Testis (tissue), 3 donors: Measurements from ENCODE around the gene ARL4A. TPM values are rescaled to one million over a fixed set of nuclear protein-coding genes. Genes with fewer than 3 reads are reported as not detected.
"Not testable (repeated sequence)": the region's sequence is repeated elsewhere in the genome, so short reads cannot be mapped to it uniquely, and the experiment has no call there.

Source experiments
- DNase-seq: peaks from one replicate; pipeline ENCODE4 v3.0.0-alpha.2; 2019
- H3K27ac ChIP-seq, 2 donors: fragments of 200-600 bp; sonication (generic); one replicate each; pipeline ENCODE4 v1.5.1; 2019
- H3K27me3 ChIP-seq: fragments of 200-600 bp; sonication (generic); one replicate; pipeline ENCODE4 v1.5.1; 2019
- H3K36me3 ChIP-seq: fragments of 200-600 bp; sonication (generic); one replicate; pipeline ENCODE4 v1.5.1; 2017; ENCODE audit warnings: low read depth; ENCODE audit errors: missing control alignments
- H3K4me1 ChIP-seq: fragments of 200-600 bp; sonication (generic); one replicate; pipeline ENCODE4 v1.5.1; 2019
- H3K4me3 ChIP-seq, 2 donors: fragments of 200-600 bp; sonication (generic); one replicate each; pipeline ENCODE4 v1.5.1; 2017 to 2019
- H3K9me3 ChIP-seq: fragments of 200-600 bp; sonication (generic); one replicate; pipeline ENCODE4 v1.5.1; 2017
- CTCF ChIP-seq, 3 experiments: fragments of 450-650 bp in 2 of 3; fragments of 200-600 bp in 1 of 3; sonication (generic) in 1 of 3; IDR thresholded peaks; one replicate each; pipeline ENCODE4 v1.5.1; 2016 to 2019; ENCODE audit warnings: antibody characterized with exemption in 3 of 3, mild to moderate bottlenecking in 2 of 3, moderate library complexity in 1 of 3
- POLR2A ChIP-seq: fragments of 450-650 bp; IDR thresholded peaks from one replicate; pipeline ENCODE4 v1.6.1; 2017; ENCODE audit warnings: antibody characterized with exemption, mild to moderate bottlenecking, moderate library complexity
- WGBS, 2 donors: methylation state at CpG; one replicate each; pipeline ENCODE4 v1.1.5; 2018; 5-methylcytosine and 5-hydroxymethylcytosine counted together
- intact Hi-C: fragments of 100-400 bp; cut with DNase I; formaldehyde crosslinking; loops from one replicate; pipeline ENCODE4 v1.15.1; 2023; ENCODE audit warnings: low total_unique reads
- polyA plus RNA-seq: library from polyadenylated mRNA; stranded (reverse); fragments of 350-450 nt; fragmentation: Illumina TruSeq; extraction: RNeasy Lipid Tissue Mini Kit (QIAGEN cat#74804); gene quantifications from one replicate; pipeline ENCODE4 v1.2.3, GENCODE V29; 2014; ENCODE audit warnings: low read depth, low replicate concordance; ENCODE audit not compliant: insufficient read depth
- total RNA-seq, 2 donors: library from RNA; depleted of rRNA; stranded (reverse); fragments of >200 nt; gene quantifications; one replicate each; pipeline ENCODE4 v1.2.3, GENCODE V29; 2016

ARL4A gene
- total and polyA plus RNA-seq, 3 donors from 2014 or later = 60.8 to 344 (median 153) TPM

GRCh38 chr7:12661581-12661980 is 25.9 kb upstream of the ARL4A start:
- DNase-seq = no peak
- Histone ChIP-seq H3K27me3 (no peaks in the 10 kb centered on the region), H3K9me3 (no peaks in the 10 kb centered on the region), H3K4me1 (no peaks in the 10 kb centered on the region), H3K36me3 (no peaks in the 10 kb centered on the region), H3K27ac (no peak overlapping the region), H3K4me3 (no peak overlapping the region)
- intact Hi-C loops = no loop called here
- TF ChIP-seq CTCF (IDR thresholded peaks at IDR 0.05) (no peak), POLR2A (no peak)
- 83 to 89% methylated on average over 6 of the region's 6 CpGs for WGBS, 2 donors

DNA sequence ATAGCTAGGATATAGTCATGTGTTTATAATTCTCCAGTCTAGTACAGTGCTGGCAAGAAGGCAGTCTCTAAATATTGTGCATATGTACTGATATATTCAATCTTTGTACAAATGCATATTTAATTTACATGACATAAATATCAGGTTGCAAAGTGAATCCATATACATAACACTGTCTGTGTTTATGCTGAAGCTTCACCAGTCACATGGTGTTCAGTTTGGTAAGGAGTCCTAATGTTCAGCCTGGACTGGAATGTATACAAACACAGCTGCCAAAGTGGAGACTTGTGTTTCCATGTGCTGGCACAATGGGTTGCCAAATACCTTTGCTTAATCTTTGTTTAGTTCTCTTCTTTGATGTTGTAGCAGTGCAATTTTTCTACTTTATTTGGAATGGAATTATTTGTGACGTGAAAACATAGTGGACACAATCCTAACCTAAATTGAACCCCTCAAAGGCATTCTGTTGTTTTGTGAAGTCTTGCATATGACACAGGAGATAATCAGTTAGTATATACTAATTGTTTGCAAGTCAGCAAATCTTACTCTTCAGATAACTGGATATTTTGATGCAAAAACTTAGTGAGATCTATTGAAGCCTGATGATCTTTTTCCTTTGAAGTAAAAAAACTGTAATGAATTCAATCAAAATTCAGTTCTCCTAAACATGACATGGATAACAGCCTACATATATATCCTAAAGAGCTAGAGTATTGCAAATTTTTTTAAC is 17.3 kb upstream of the ARL4A start:
- no peak overlapping the region for H3K27ac ChIP-seq
- no peak for DNase-seq
- TF ChIP-seq CTCF (IDR thresholded peaks at IDR 0.05) = no peak
- TF ChIP-seq POLR2A = no peak
- no peak overlapping the region for H3K4me3 ChIP-seq
- no peaks in the 10 kb centered on the region for H3K36me3 ChIP-seq
- no peaks in the 10 kb centered on the region for H3K27me3 ChIP-seq
- intact Hi-C loops = no loop called here
- WGBS, 2 donors = 58 to 73% methylated on average over 1 of the region's 1 CpG
- no peaks in the 10 kb centered on the region for H3K4me1 ChIP-seq
- H3K9me3 ChIP-seq = no peaks in the 10 kb centered on the region

DNA sequence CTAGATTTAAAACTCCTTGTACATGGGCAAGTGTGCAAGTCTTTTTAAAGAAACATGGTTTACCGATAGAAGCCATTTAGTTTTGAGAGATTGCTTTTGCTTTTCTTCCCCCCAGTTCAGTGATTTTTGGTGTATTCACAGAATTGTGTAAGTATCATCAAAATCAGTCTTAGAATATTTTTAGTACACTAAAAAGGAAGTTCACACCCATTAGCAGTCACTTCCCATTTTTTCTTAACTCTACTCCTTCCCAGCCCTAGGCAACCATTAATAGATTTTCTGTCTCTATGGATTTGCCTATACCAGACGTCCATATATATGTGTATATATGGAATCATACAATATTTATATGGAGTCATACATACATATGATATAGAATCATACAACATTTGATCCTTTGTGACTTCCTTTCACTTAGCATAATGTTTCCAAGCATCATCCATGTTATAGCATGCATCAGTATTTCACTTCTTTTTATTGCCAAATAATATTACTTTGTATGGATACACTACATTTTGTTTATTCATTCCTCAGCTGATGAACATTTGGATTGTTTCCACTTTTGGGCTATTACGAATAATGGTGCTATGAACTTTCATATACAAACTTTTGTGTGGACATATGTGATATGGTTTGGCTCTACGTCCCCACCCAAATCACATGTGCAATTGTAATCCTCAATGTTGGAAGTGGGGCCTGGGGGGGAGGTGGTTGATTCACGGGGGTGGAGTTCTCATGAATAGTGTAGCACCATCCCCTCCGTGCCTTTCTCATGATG is 16.5 kb upstream of the ARL4A start:
- Histone ChIP-seq H3K4me1 (no peaks in the 10 kb centered on the region), H3K36me3 (no peaks in the 10 kb centered on the region), H3K9me3 (no peaks in the 10 kb centered on the region), H3K27me3 (no peaks in the 10 kb centered on the region), H3K27ac (no peak overlapping the region), H3K4me3 (no peak overlapping the region)
- no peak for TF ChIP-seq POLR2A
- TF ChIP-seq CTCF (IDR thresholded peaks at IDR 0.05) = no peak
- DNase-seq = no peak
- 83 to 86% methylated on average over 6 of the region's 6 CpGs for WGBS, 2 donors
- intact Hi-C loops = no loop called here

DNA sequence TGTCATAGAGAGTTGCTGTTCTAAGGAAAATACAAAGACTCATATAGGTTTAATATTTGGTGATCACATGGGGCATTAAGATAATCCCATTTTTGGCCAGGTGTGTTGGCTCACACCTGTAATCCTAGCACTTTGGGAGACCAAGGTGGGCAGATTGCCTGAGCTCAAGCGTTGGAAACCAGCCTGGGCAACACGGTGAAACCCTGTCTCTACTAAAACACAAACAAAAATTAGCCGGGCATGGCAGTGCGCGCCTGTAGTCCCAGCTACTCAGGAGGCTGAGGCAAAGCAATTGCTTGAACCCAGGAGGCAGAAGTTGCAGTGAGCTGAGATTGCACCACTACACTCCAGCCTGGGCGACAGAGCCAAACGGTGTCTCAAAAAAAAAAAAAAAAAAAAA is 14.0 kb upstream of the ARL4A start:
- H3K36me3 ChIP-seq, intact Hi-C loops, H3K4me3 ChIP-seq, H3K27me3 ChIP-seq, H3K27ac ChIP-seq, H3K9me3 ChIP-seq, DNase-seq, H3K4me1 ChIP-seq: not testable (repeated sequence)
- WGBS, 2 donors = 88 to 91% methylated on average over 7 of the region's 7 CpGs

GRCh38 chr7:12674053-12674452 is 13.4 kb upstream of the ARL4A start:
- Histone ChIP-seq H3K9me3 (no peaks in the 10 kb centered on the region), H3K27me3 (no peaks in the 10 kb centered on the region), H3K27ac (no peak overlapping the region), H3K4me3 (no peak overlapping the region), H3K36me3 (no peaks in the 10 kb centered on the region), H3K4me1 (no peaks in the 10 kb centered on the region)
- intact Hi-C loops = no loop called here
- TF ChIP-seq CTCF (IDR thresholded peaks at IDR 0.05) (no peak), POLR2A (no peak)
- 92 to 96% methylated on average over 2 of the region's 2 CpGs for WGBS, 2 donors
- no peak for DNase-seq
